K562 (cell line): ENCODE measurements around the gene FRMD4A. TPM values are rescaled to one million over a fixed set of nuclear protein-coding genes. Genes with fewer than 3 reads are reported as not detected.

Source experiments
- ATAC-seq: fragments of 200-7000 bp; cut with Tn5 transposase; 3 replicates; pipeline ENCODE4 v1.9.1; 2020; ENCODE audit warnings: moderate library complexity
- BruUV-seq: library from RNA; stranded (reverse); fragments of 400-500 nt; replicated peaks from 2 replicates; lab custom pipeline; 2021; lab: Mats Ljungman, UMichigan
- CTCF ChIA-PET: fragments of 300-600 bp; formaldehyde crosslinking; extraction: SDS; loops from one replicate; lab custom pipeline; 2021; ENCODE audit warnings: low intra/inter-chr PET ratio; lab: Yijun Ruan, JAX
- POLR2A ChIA-PET: fragments of 300-600, 350-650 bp; sonication (Branson Sonifier 250); formaldehyde crosslinking; extraction: SDS; loops from one replicate; lab custom pipeline; 2021; ENCODE audit warnings: antibody characterized with exemption, inconsistent platforms; lab: Yijun Ruan, JAX
- DNase-seq, 4 experiments: peaks; one replicate each; pipeline versions ENCODE4 v3.0.0 to v3.0.0-alpha.2; 2011 to 2018; ENCODE audit warnings: low spot score in 3 of 4, mixed read lengths in 3 of 4; ENCODE audit errors: extremely low read depth in 1 of 4
- FAIRE-seq: peaks from 2 replicates; lab custom pipeline; 2011; peaks lifted over from hg19 to GRCh38; lab: Jason Lieb, UNC
- H2AFZ ChIP-seq: 2 replicates; pipeline ENCODE4 v1.6.0; 2011; ENCODE audit warnings: low read depth, low read length, control low read depth, inconsistent platforms
- H3K27ac ChIP-seq: fragments of 200-600 bp; 3 replicates; pipeline ENCODE4 v1.8.0; 2011; ENCODE audit warnings: low read depth, mild to moderate bottlenecking, control low read depth, inconsistent platforms, low read length, moderate library complexity, mixed read lengths; ENCODE audit errors: extremely low read depth
- H3K27me3 ChIP-seq, 2 experiments: fragments of 300-600 bp in 1 of 2; 2 replicates in 1 of 2; 3 replicates in 1 of 2; pipeline versions ENCODE4 v1.6.0 to v1.8.0; 2011; ENCODE audit warnings: inconsistent platforms in 2 of 2, low read length in 2 of 2, mild to moderate bottlenecking in 1 of 2, mixed read lengths in 1 of 2, moderate library complexity in 1 of 2; ENCODE audit not compliant: control insufficient read depth in 2 of 2, insufficient read depth in 2 of 2
- H3K36me3 ChIP-seq: fragments of 300-600 bp; 3 replicates; pipeline ENCODE4 v1.8.0; 2011; ENCODE audit warnings: mild to moderate bottlenecking, low read length, inconsistent platforms; ENCODE audit not compliant: control insufficient read depth, insufficient read depth
- H3K4me1 ChIP-seq, 2 experiments: fragments of 200-600 bp in 1 of 2; replicated peaks in 1 of 2; 2 replicates in 1 of 2; 3 replicates in 1 of 2; pipeline versions ENCODE4 v1.5.1 to v1.8.0; 2011; ENCODE audit warnings: inconsistent platforms in 2 of 2, low read length in 2 of 2, mild to moderate bottlenecking in 1 of 2, mixed read lengths in 1 of 2, moderate library complexity in 1 of 2; ENCODE audit not compliant: control insufficient read depth in 2 of 2, insufficient read depth in 2 of 2
- H3K4me2 ChIP-seq: 2 replicates; pipeline ENCODE4 v1.6.1; 2011; ENCODE audit warnings: low read length, control low read depth, inconsistent platforms, mixed read lengths; ENCODE audit not compliant: insufficient read depth
- H3K4me3 ChIP-seq: fragments of 200-600 bp; sonication (generic), shearing (Covaris generic); 2 replicates; pipeline ENCODE4 v1.5.1; 2016; ENCODE audit warnings: control low read depth, inconsistent platforms
- H3K79me2 ChIP-seq: fragments of 200-600 bp; 3 replicates; pipeline ENCODE4 v1.8.0; 2011; ENCODE audit warnings: low read length, inconsistent platforms; ENCODE audit not compliant: control insufficient read depth, insufficient read depth
- H3K9ac ChIP-seq, 2 experiments: 2 replicates each; pipeline versions ENCODE4 v1.6.0 to v1.6.1; 2011; ENCODE audit warnings: low read depth in 2 of 2, low read length in 2 of 2, control low read depth in 1 of 2, inconsistent platforms in 1 of 2, mild to moderate bottlenecking in 1 of 2, mixed read lengths in 1 of 2; ENCODE audit not compliant: insufficient read depth in 1 of 2
- H3K9me1 ChIP-seq: one replicate; pipeline ENCODE4 v1.6.0; 2011; ENCODE audit warnings: inconsistent platforms, mild to moderate bottlenecking, low read length, moderate library complexity; ENCODE audit not compliant: control insufficient read depth, insufficient read depth
- H3K9me3 ChIP-seq: replicated peaks from 2 replicates; pipeline ENCODE4 v1.5.1; 2011; ENCODE audit warnings: low read depth, low read length, inconsistent platforms; ENCODE audit not compliant: control insufficient read depth, insufficient read depth
- H4K20me1 ChIP-seq: replicated peaks from 2 replicates; pipeline ENCODE4 v1.6.1; 2011; ENCODE audit warnings: low read length, inconsistent platforms, mixed read lengths; ENCODE audit not compliant: control insufficient read depth, insufficient read depth
- AFF4 ChIP-seq: sonication (generic); formaldehyde crosslinking; IDR thresholded peaks from 2 replicates; pipeline ENCODE4 v1.8.0; 2023; ENCODE audit warnings: mild to moderate bottlenecking, missing genetic modification reagents
- FOXK2 ChIP-seq, 2 experiments: fragments of 450-650 bp; IDR thresholded peaks in 1 of 2; conservative IDR thresholded peaks in 1 of 2; 2 replicates each; pipeline ENCODE4 v1.6.1; 2016; ENCODE audit warnings: low read depth in 2 of 2, mild to moderate bottlenecking in 1 of 2
- GATAD2B ChIP-seq: fragments of 450-650 bp; IDR thresholded peaks from 2 replicates; pipeline ENCODE4 v1.6.1; 2017; ENCODE audit warnings: mild to moderate bottlenecking, borderline replicate concordance
- IRF2 ChIP-seq: sonication (generic); formaldehyde crosslinking; IDR thresholded peaks from 2 replicates; pipeline ENCODE4 v1.8.1; 2022; ENCODE audit warnings: mild to moderate bottlenecking, missing genetic modification reagents
- MAFG ChIP-seq: fragments of 450-650 bp; conservative IDR thresholded peaks from 2 replicates; pipeline ENCODE4 v1.6.1; 2016; ENCODE audit warnings: missing genetic modification characterization, missing compliant biosample characterization
- NFXL1 ChIP-seq: fragments of 450-650 bp; formaldehyde crosslinking; IDR thresholded peaks from 2 replicates; pipeline ENCODE4 v1.4.0; 2021; ENCODE audit warnings: mild to moderate bottlenecking
- NR3C1 ChIP-seq: sonication (generic); formaldehyde crosslinking; IDR thresholded peaks from 2 replicates; pipeline ENCODE4 v1.8.1; 2022; ENCODE audit warnings: missing genetic modification reagents
- SMAD4 ChIP-seq: fragments of 250-450 bp; sonication (Bioruptor Pico); conservative IDR thresholded peaks from 2 replicates; pipeline ENCODE4 v1.8.0; 2021; ENCODE audit warnings: inconsistent platforms, mild to moderate bottlenecking, moderate library complexity
- SNRNP70 ChIP-seq: fragments of 200-400 bp; formaldehyde crosslinking; optimal IDR thresholded peaks from 2 replicates; pipeline ENCODE3; 2017; ENCODE audit warnings: low read depth, low read length
- TGIF2 ChIP-seq: sonication (generic); formaldehyde crosslinking; IDR thresholded peaks from 2 replicates; pipeline ENCODE4 v1.8.1; 2022; ENCODE audit warnings: mild to moderate bottlenecking, missing genetic modification reagents, moderate library complexity
- ZFP36 ChIP-seq: fragments of 150-350 bp; IDR thresholded peaks from 2 replicates; pipeline ENCODE4 v1.6.1; 2018; ENCODE audit warnings: low read length, low read depth; ENCODE audit not compliant: partially characterized antibody
- ZNF551 ChIP-seq: fragments of 250-450 bp; sonication (Bioruptor Pico); IDR thresholded peaks from 2 replicates; pipeline ENCODE4 v1.5.0; 2021; ENCODE audit warnings: mild to moderate bottlenecking, moderate library complexity
- ZNF644 ChIP-seq: fragments of 200-800 bp; sonication (Bioruptor generic); IDR thresholded peaks from 2 replicates; pipeline ENCODE4 v1.6.1; 2016; ENCODE audit warnings: low read depth, missing genetic modification characterization, missing compliant biosample characterization
- WGBS: fragments of 100-300 bp; shearing (Covaris generic); methylation state at CpG from one replicate; pipeline ENCODE4 v1.1.6; 2016; ENCODE audit warnings: low coverage, mixed read lengths; ENCODE audit not compliant: insufficient coverage; ENCODE audit errors: missing lambda C conversion rate; 5-methylcytosine and 5-hydroxymethylcytosine counted together
- in situ Hi-C: fragments of 300-500 bp; cut with MboI; formaldehyde crosslinking; loops from 4 replicates; pipeline ENCODE4 v1.15.0; 2018; ENCODE audit warnings: inconsistent platforms, mixed read lengths
- intact Hi-C: fragments of 100-400 bp; cut with micrococcal nuclease; formaldehyde crosslinking; loops from 2 replicates; pipeline ENCODE4 v1.14.2; 2022
- polyA plus RNA-seq, 8 experiments: library from polyadenylated mRNA; depleted of rRNA in 4 of 8; stranded (reverse) in 5 of 8; unstranded in 3 of 8; fragments of >200 nt; fragmentation: Nextera tagmentation in 2 of 8; fragmentation: Illumina TruSeq in 1 of 8; extraction: Ambion mirVana in 2 of 8; extraction: Trizol in 1 of 8; gene quantifications; 2 replicates each; pipeline versions ENCODE4 v1.2.1 to v1.2.3, GENCODE V29; 2011 to 2014; ENCODE audit warnings: inconsistent platforms in 1 of 8, missing spikeins in 1 of 8
- total RNA-seq, 7 experiments: library from RNA; depleted of rRNA in 6 of 7; stranded (reverse); fragments of >200 nt in 6 of 7; fragmentation: Illumina TruSeq in 2 of 7; extraction: Trizol in 2 of 7; gene quantifications; 2 replicates each; pipeline versions ENCODE4 v1.2.1 to v1.2.3, GENCODE V29; 2011 to 2021; ENCODE audit warnings: low replicate concordance in 1 of 7

Gene FRMD4A
- total and polyA plus RNA-seq, 9 of the 15 experiments (the other 6 are each of a cell fraction or from before 2014, with no cell fraction given): 0.80 to 5.2 (median 3.0) TPM

DNA sequence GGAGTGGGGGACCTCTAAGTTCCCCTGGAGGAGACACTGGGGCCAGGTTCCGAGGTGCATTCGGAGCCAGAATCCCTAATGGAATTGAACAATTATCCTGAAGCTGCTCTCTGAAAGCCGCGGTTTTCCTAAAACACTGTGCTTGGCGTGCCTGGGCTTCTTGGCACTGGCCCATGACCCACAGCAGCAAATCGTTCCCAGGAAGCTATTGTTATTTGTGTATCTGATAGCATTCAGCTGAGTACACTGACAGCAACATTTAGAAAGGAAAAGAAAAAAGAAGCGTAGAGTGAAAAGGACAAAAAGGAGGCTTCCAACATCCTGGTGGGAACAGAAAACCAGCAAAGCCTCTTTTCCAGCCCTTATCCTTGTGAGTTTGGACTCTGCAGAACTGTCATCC, 339.8 kb downstream of the FRMD4A start:
- H4K20me1 ChIP-seq: no peaks in the 10 kb centered on the region
- no peak for TF ChIP-seq IRF2 (CRISPR knock-in tag)
- no peak for TF ChIP-seq ZFP36
- no peak for TF ChIP-seq TGIF2 (CRISPR knock-in tag)
- no peaks in the 10 kb centered on the region for H3K4me1 ChIP-seq
- no peak overlapping the region for H3K9ac ChIP-seq
- no peaks in the 10 kb centered on the region for H3K9me1 ChIP-seq
- BruUV-seq: no TSS peak
- H3K27ac ChIP-seq: no peak overlapping the region
- H3K79me2 ChIP-seq: no peaks in the 10 kb centered on the region
- H3K4me3 ChIP-seq: no peak overlapping the region
- FAIRE-seq (no peak), ATAC-seq (no peak), DNase-seq (no peak)
- in situ Hi-C loops: no loop called here
- no peaks in the 10 kb centered on the region for H3K36me3 ChIP-seq
- peaks cover 0 to 10% of the 10 kb centered on the region in 2 experiments; a peak in 2 of 5 replicates for H3K27me3 ChIP-seq
- no peak overlapping the region for H2AFZ ChIP-seq
- ChIA-PET CTCF (no interaction called here), POLR2A (no interaction called here)
- 0% methylated on average over 7 of the region's 7 CpGs for WGBS
- no peaks in the 10 kb centered on the region for H3K9me3 ChIP-seq
- intact Hi-C loops: no loop called here
- H3K4me2 ChIP-seq: no peak overlapping the region

DNA sequence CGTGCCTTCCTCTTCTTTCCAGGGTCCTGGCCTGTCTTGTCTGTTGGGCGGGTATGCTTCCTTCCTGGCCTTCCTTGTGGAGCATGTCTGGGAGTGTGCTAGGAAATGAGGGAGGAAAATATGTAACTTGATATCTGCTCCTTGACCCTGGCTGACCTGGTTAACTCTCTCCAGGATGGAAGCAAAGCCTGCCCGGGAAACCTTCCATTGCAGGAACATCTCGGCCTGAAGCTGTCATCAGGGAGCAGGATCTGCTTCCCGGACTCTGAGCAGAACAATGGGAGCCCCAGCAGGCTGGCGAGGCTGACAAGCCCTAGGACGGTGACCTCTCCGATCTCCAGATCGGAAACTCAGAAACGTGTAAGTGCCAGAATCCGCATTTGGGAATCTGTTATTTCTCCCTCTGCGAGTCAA, 340.3 kb downstream of the FRMD4A start:
- in situ Hi-C loops: no loop called here
- 1% methylated on average over 10 of the region's 12 CpGs for WGBS
- POLR2A ChIA-PET: interaction anchor here (1.0 kb wide), 1 partner anchor 13 kb away, joined by 3 read pairs; no protein-coding TSS in a partner anchor
- CTCF ChIA-PET: no interaction called here
- FAIRE-seq (no peak), ATAC-seq (no peak), DNase-seq (no peak)
- Histone ChIP-seq H3K4me2 (no peak overlapping the region), H3K9ac (no peak overlapping the region), H2AFZ (no peak overlapping the region), H3K4me3 (no peak overlapping the region), H3K27me3 (peaks cover 0 to 15% of the 10 kb centered on the region in 2 experiments; a peak in 2 of 5 replicates), H3K79me2 (no peaks in the 10 kb centered on the region), H3K4me1 (no peaks in the 10 kb centered on the region), H3K27ac (no peak overlapping the region), H3K9me1 (no peaks in the 10 kb centered on the region), H3K36me3 (no peaks in the 10 kb centered on the region), H4K20me1 (no peaks in the 10 kb centered on the region), H3K9me3 (no peaks in the 10 kb centered on the region)
- no TSS peak for BruUV-seq
- intact Hi-C loops: no loop called here
- TF ChIP-seq SNRNP70: no peak
- no peak for TF ChIP-seq AFF4
- no peak for TF ChIP-seq MAFG (tag)
- no peak for TF ChIP-seq ZNF644
- TF ChIP-seq FOXK2 (conservative IDR thresholded peaks at IDR 0.05 in 1 of 2, IDR thresholded peaks at IDR 0.05 in 1 of 2; ENCODE audit: low read depth in 2 of 2): no peak
- no peak for TF ChIP-seq NR3C1 (CRISPR knock-in tag)
- no peak for TF ChIP-seq GATAD2B
- TF ChIP-seq NFXL1 (CRISPR knock-in tag): no peak
- TF ChIP-seq SMAD4 (CRISPR knock-in tag): no peak
- no peak for TF ChIP-seq ZNF551 (CRISPR knock-in tag)
